Neural progenitor cell (in vitro differentiated cells): ENCODE measurements around the gene TTC38.

Experiments used
- CTCF ChIP-seq: fragments of 200-600 bp; sonication (generic); IDR thresholded peaks from 2 replicates; pipeline ENCODE4 v1.5.1; 2017; ENCODE audit warnings: antibody characterized with exemption, mild to moderate bottlenecking
- EZH2 ChIP-seq: fragments of 200-600 bp; sonication (generic); IDR thresholded peaks from 2 replicates; pipeline ENCODE4 v1.6.1; 2017; ENCODE audit warnings: antibody characterized with exemption, mild to moderate bottlenecking, moderate library complexity
- EZH2phosphoT487 ChIP-seq: fragments of 200-600 bp; sonication (generic); IDR thresholded peaks from 2 replicates; pipeline ENCODE4 v1.6.1; 2017; ENCODE audit warnings: antibody characterized with exemption

- TF ChIP-seq CTCF (no peak), EZH2phosphoT487 (no peak), EZH2 (no peak)
These were observed 62.6 kb downstream of the TTC38 start for GRCh38 chr22:46330426-46330825.
